Medulla oblongata (tissue), 1 donor: ENCODE data around the gene TMA16.

Experiments used
- DNase-seq: peaks from one replicate; pipeline ENCODE4 v3.0.0-alpha.2; 2015; ENCODE audit errors: extremely low spot score

TMA16 gene

DNA sequence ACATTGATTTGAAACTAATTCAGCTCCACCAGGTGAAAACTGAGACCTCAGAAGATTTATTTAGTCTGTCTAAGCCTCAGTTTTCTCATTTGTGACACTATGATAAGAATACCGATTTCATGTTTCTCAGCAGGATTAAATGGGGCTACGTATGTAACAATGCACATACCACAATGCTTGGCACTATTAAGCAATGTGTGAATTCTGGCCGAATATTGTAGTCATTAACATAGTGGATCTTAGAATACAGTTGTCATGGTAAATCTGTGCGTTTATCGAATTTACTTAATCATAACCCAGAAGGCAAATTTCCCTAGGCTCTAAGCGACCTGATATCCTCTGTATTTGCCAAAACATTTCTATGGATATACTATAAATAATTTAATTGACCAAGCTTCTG is 69.1 kb downstream of the TMA16 start:
- no peak for DNase-seq

DNA sequence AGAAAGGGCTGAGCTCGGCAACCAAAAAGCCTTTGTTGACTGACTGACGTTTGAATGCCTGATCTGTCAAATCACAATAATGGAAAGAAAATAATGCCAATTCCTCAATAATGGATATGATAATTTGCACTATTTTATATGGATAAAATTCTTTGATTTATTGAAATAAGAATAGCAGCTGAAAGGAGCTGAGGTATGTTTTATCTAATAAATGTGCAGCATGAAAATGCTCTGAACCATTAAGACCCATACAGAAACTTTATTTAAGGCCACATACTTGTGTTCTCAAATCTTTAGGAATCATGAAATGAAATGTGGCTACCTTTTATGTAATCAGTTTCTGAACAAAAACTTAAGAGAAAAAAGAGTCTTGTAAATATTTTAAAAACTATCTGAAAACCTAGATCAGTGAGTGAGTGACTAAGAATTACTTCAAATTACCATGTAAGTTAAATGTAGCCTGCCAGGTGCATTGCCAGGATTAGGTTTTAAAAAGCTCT is 69.8 kb downstream of the TMA16 start:
- no peak for DNase-seq

DNA sequence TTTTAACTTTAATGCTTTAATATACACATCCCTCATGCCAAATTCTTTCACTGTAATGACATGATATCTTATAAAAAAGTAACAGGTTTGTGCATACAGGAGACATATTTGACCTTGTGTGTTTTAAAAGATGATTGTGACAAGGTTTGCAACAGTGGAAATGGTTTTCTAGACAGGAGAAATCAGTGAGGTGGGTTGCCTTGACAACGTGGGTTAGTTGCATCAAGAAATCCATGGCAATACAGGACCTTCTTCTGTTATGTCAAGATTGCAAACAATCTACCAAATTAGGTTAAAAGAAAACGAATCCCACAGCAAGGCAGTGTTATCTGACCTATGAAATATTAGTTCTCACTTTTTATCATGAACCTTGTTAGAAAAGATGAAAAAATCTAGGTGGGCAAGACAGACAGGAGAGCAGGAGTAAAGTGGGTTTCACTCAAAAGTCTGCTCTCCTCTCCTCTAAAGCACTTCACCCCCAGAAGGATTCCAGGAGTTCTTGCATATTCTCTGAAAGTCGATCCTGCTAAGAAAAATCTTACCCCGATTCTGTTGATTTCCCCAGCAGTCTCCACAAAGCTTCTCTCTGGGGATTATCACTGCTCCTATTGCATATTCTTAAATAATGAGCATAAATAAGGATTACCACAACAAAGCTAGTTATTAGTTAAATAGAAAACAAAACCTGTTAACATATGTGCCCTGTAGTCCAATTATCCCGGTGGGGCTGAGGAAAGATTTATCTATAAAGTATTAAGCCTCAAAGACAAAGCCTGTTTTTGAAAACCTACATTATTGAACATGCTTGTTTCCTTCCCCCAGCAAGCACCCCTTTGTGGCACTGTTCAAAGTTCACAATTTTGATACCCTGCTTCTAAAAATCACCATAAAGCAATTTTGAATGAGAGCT is 71.0 kb downstream of the TMA16 start:
- no peak for DNase-seq

DNA sequence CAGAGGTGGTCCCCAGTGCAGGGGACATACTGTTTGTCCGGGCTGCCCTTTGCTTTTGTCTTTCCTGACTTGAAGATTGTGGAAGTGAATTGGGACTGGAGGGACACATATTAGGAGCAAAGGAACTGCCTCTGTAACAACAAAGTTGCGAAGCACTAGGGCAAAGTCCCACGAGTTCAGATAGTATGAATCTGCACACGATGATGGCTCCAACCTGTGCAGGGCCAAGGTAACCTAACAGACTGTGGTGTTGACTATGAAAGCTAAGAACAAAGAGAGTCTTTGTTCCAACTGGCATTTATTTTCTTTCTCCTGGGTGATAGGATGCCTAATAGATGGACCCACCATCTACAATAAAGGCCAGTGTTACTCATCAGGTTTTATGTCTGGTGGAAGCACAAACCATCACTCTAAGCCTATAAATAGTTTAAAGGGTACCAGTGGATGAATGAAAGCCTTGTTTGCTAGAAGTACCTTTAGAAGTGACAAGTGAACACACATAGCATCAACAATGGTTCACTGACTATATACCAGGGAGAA is 71.8 kb downstream of the TMA16 start:
- DNase-seq: no peak

DNA sequence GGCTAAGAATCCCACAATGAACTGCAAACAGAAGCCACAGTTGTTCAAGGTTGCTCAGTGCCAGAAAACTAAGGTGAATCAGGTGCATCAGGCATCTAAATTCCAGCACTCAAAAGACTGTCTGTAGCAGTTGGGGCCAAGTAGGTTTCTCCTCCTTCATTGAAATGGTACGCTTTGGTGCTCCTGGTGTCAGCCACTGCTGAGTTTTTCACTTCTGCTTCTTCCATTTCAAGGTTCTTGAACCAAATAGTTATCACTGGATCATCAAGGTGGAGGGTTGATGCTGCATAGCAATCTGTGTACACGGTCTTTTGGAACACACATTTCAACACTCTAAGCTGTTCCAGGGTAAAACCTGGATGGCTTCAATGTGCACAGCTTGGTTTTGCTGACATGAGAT is 74.4 kb downstream of the TMA16 start:
- DNase-seq: no peak
